Uterus (tissue), 4 donors: ENCODE data around the gene CDIPT. TPM values are rescaled to one million over a fixed set of nuclear protein-coding genes. Genes with fewer than 3 reads are reported as not detected.

ENCODE experiments used
- DNase-seq, 2 donors: peaks; one replicate each; pipeline ENCODE4 v3.0.0-alpha.2; 2019 to 2020
- H3K27ac ChIP-seq, 2 donors: fragments of 200-600 bp; sonication (generic); 1 replicate in 1 of 2; 2 replicates in 1 of 2; pipeline ENCODE4 v1.5.1; 2016 to 2018
- H3K27me3 ChIP-seq, 2 donors: fragments of 200-600 bp; sonication (generic); one replicate each; pipeline ENCODE4 v1.5.1; 2018 to 2019; ENCODE audit warnings: control low read depth in 1 of 2
- H3K36me3 ChIP-seq, 2 donors: fragments of 200-600 bp; sonication (generic); one replicate each; pipeline ENCODE4 v1.5.1; 2019; ENCODE audit warnings: control low read depth in 1 of 2
- H3K4me1 ChIP-seq, 2 donors: fragments of 200-600 bp; sonication (generic); one replicate each; pipeline ENCODE4 v1.5.1; 2018 to 2019; ENCODE audit warnings: control low read depth in 1 of 2
- H3K4me3 ChIP-seq, 2 donors: fragments of 200-600 bp; sonication (generic); 1 replicate in 1 of 2; 2 replicates in 1 of 2; pipeline ENCODE4 v1.5.1; 2018 to 2019; ENCODE audit warnings: mild to moderate bottlenecking in 1 of 2
- H3K9me3 ChIP-seq, 2 donors: fragments of 200-600 bp; sonication (generic); one replicate each; pipeline ENCODE4 v1.5.1; 2019; ENCODE audit warnings: control low read depth in 1 of 2
- POLR2A ChIP-seq, 2 donors: fragments of 450-650 bp; IDR thresholded peaks; one replicate each; pipeline ENCODE4 v1.6.1; 2016; ENCODE audit warnings: antibody characterized with exemption in 2 of 2, mild to moderate bottlenecking in 1 of 2, moderate library complexity in 1 of 2
- intact Hi-C: fragments of 100-400 bp; cut with DNase I; formaldehyde crosslinking; loops from one replicate; pipeline ENCODE4 v1.15.1; 2023; ENCODE audit warnings: low total_unique reads
- total RNA-seq, 4 donors: library from RNA; depleted of rRNA in 3 of 4; stranded (reverse); fragments of >200 nt in 3 of 4; gene quantifications; one replicate each; pipeline versions ENCODE4 v1.1.0 to v1.2.4, GENCODE V29; 2014 to 2023
- TF ChIP-seq, protein P1 (sequence below), 4 experiments: fragments of 200-600 bp in 2 of 4; fragments of 450-650 bp in 2 of 4; sonication (generic) in 2 of 4; IDR thresholded peaks; one replicate each; pipeline ENCODE4 v1.5.1; 2016 to 2019; ENCODE audit warnings: antibody characterized with exemption in 4 of 4, mild to moderate bottlenecking in 2 of 4, moderate library complexity in 1 of 4
- donor health status: DM: yes; HTN: yes; CAD: no.

CDIPT gene
- total RNA-seq, 4 donors from 2014 or later, result 35.1 to 83.7 (median 59.1) TPM

DNA sequence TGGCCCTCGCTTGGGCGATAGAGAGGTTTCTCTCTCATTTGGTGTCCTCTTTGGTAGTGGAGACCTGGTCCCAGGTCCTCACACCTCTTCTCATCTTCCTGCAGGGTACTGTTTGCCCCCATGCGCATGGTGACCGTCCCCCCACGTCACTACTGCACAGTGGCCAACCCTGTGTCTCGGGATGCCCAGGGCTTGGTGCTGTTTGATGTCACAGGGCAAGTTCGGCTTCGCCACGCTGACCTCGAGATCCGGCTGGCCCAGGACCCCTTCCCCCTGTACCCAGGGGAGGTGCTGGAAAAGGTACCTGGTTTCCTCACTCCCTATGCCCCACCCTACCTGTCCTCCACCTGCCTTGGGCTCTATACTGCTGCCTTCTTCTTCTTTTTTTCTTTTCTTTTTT is 32.3 kb downstream of the CDIPT start:
- intact Hi-C loops, result no loop called here
- no peaks in the 10 kb centered on the region for H3K27me3 ChIP-seq
- H3K4me3 ChIP-seq, result no peak overlapping the region
- no peaks in the 10 kb centered on the region for H3K36me3 ChIP-seq
- no peaks in the 10 kb centered on the region for H3K9me3 ChIP-seq
- H3K4me1 ChIP-seq, result peaks cover 0 to 5% of the 10 kb centered on the region in 2 donors
- no peak for DNase-seq
- no peak overlapping the region for H3K27ac ChIP-seq
- TF ChIP-seq, protein P1, sequence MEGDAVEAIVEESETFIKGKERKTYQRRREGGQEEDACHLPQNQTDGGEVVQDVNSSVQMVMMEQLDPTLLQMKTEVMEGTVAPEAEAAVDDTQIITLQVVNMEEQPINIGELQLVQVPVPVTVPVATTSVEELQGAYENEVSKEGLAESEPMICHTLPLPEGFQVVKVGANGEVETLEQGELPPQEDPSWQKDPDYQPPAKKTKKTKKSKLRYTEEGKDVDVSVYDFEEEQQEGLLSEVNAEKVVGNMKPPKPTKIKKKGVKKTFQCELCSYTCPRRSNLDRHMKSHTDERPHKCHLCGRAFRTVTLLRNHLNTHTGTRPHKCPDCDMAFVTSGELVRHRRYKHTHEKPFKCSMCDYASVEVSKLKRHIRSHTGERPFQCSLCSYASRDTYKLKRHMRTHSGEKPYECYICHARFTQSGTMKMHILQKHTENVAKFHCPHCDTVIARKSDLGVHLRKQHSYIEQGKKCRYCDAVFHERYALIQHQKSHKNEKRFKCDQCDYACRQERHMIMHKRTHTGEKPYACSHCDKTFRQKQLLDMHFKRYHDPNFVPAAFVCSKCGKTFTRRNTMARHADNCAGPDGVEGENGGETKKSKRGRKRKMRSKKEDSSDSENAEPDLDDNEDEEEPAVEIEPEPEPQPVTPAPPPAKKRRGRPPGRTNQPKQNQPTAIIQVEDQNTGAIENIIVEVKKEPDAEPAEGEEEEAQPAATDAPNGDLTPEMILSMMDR (IDR thresholded peaks at IDR 0.05), result no peak
- no peak for TF ChIP-seq POLR2A (IDR thresholded peaks at IDR 0.05)

DNA sequence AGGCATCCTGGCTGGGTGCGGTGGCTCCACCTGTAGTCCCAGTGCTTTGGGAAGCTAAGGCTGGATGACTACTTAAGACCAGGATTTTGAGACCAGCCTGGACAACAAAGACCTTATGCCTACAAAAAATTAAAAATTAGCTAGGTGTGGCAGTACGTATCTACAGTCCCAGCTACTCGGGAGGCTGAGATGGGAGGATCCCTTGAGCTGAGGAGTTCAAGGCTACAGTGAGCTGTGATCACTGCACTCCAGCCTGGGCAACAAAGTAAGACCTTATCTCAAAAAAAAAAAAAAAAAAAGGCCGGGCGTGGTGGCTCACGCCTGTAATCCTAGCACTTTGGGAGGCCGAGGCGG is 36.7 kb downstream of the CDIPT start:
- no peak for TF ChIP-seq POLR2A (IDR thresholded peaks at IDR 0.05)
- TF ChIP-seq, protein P1 (IDR thresholded peaks at IDR 0.05), result no peak
- Histone ChIP-seq H3K4me1 (peaks cover 7 to 21% of the 10 kb centered on the region in 2 donors), H3K27ac (peak overlapping the region; percentile 79 to 91), H3K9me3 (no peaks in the 10 kb centered on the region), H3K27me3 (no peaks in the 10 kb centered on the region), H3K4me3 (no peak overlapping the region), H3K36me3 (no peaks in the 10 kb centered on the region)
- intact Hi-C loops, result no loop called here
- DNase-seq, result no peak

DNA sequence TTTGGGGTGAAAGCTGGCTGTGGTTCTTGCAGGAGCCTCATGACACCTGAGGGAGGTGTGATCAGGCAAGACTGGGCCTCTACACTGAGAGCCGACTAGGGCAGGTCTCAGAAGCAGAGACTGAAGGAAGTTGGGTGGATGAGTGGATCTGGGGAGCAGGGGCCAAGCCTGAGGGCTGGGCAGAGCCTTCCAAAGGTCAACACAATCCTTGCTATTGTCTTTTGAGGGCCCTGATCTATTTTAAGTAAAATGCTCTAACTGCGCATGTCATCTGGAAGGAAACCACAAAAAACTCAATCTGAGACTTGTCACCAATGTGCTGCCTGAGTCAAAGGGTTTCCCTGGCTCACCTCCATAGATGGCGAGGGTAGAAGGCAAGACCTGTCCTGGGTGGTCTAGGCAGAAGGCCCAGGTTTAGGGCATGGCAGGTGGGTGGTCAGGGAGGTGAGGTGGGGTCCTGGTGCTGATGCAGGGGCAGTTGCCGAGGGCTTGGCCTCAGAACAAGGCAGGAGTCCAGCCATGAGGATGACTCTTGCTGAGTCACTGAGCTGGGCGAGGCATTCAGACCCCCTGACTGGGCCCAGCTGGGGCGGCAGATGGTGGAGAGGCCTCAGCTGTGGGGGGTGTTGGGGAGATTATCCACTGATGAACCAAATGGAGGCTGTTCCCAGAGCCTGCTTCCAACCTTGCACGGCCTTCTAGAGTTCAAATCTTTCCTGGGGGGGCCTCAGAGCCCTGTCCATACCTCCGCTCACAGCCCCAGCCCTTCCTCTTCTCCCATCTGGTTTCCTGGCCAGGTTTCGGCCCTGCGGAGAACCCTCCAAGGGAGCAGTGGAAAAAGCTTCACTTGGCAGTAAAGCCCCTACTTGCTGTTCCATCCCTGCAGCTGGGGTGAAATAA is 37.6 kb downstream of the CDIPT start:
- Histone ChIP-seq H3K36me3 (no peaks in the 10 kb centered on the region), H3K9me3 (no peaks in the 10 kb centered on the region), H3K4me3 (peak overlapping the region in 1 of 2 donors; percentile 1), H3K4me1 (peaks cover 7 to 21% of the 10 kb centered on the region in 2 donors), H3K27ac (peak overlapping the region; percentile 79 to 91), H3K27me3 (no peaks in the 10 kb centered on the region)
- DNase-seq, result peak; percentile 74 to 79
- TF ChIP-seq, protein P1 (IDR thresholded peaks at IDR 0.05), result no peak
- no peak for TF ChIP-seq POLR2A (IDR thresholded peaks at IDR 0.05)
- intact Hi-C loops, result no loop called here

DNA sequence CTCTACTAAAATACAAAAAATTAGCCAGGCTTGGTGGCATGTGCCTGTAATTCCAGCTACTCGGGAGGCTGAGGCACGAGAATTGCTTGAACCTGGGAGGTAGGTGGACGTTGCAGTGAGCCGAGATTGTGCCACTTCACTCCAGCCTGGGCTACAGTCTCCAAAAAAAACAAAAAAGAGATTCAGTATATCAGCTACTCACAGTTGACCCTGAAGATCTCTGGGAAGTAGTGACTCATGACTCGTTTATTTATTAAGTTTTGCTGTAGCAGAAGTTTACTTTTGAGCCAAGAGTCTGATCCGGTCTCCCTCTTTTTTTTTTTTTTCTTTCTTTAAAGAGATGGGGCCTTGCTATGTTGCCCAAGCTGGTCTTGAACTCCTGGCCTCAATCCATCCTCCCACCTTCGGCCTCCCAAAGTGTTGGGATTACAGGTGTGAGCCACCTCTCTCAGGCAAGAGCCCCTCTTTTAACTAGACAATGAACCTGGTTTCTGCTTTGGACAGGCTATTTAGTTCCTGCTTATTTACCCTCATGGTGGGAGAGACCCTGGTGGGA is 38.4 kb downstream of the CDIPT start:
- Histone ChIP-seq H3K9me3 (no peaks in the 10 kb centered on the region), H3K4me1 (peaks cover 7 to 21% of the 10 kb centered on the region in 2 donors), H3K27me3 (no peaks in the 10 kb centered on the region), H3K36me3 (no peaks in the 10 kb centered on the region), H3K27ac (peak overlapping the region; percentile 79 to 91), H3K4me3 (peak overlapping the region in 1 of 2 donors; percentile 1)
- intact Hi-C loops, result no loop called here
- DNase-seq, result no peak
- no peak for TF ChIP-seq POLR2A (IDR thresholded peaks at IDR 0.05)
- TF ChIP-seq, protein P1 (IDR thresholded peaks at IDR 0.05), result no peak

DNA sequence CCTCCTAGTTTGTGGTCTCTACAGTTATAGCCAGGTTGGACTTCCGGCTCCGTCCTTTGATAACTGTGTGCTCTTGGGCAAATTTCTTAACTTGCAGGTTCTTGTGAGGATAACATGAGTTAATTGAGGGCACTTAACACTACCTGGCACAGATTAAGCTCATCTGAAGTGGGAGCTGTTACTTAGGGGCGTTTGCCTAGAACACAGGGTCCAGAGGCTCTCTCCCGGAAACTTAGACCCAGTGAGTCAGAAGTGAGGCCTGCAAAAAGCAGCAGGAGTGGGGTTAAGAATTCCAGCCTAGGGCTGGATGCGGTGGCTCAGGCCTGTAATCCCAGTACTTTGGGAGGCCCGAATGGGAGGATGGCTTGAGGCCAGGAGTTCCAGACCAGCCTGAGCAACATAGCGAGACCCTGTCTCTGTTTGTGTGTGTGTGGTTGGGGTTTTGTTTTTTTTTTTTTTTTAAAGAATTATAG is 41.3 kb downstream of the CDIPT start:
- peak; percentile 61 to 62 for DNase-seq
- Histone ChIP-seq H3K27ac (peak overlapping the region; percentile 85 to 91), H3K36me3 (no peaks in the 10 kb centered on the region), H3K4me1 (peaks cover 7 to 21% of the 10 kb centered on the region in 2 donors), H3K4me3 (peak overlapping the region; percentile 50 to 68), H3K9me3 (no peaks in the 10 kb centered on the region), H3K27me3 (no peaks in the 10 kb centered on the region)
- intact Hi-C loops, result no loop called here
- TF ChIP-seq, protein P1 (IDR thresholded peaks at IDR 0.05), result no peak
- no peak for TF ChIP-seq POLR2A (IDR thresholded peaks at IDR 0.05)
